Tibial nerve (tissue), 4 donors: ENCODE measurements around the gene SDK2. TPM values are rescaled to one million over a fixed set of nuclear protein-coding genes. Genes with fewer than 3 reads are reported as not detected.

Source experiments
- DNase-seq, 2 donors: peaks; one replicate each; pipeline ENCODE4 v3.0.0-alpha.2; 2019; ENCODE audit warnings: low spot score in 2 of 2
- H3K27ac ChIP-seq, 4 donors: fragments of 200-600 bp; sonication (generic) in 3 of 4; one replicate each; pipeline ENCODE4 v1.5.1; 2017 to 2019; ENCODE audit warnings: mild to moderate bottlenecking in 1 of 4
- H3K27me3 ChIP-seq, 2 donors: fragments of 200-600 bp; sonication (generic) in 1 of 2; one replicate each; pipeline versions ENCODE4 v1.5.1 to v1.6.0; 2017 to 2019
- H3K36me3 ChIP-seq, 3 donors: fragments of 200-600 bp; sonication (generic); one replicate each; pipeline ENCODE4 v1.5.1; 2018 to 2019
- H3K4me1 ChIP-seq, 4 donors: fragments of 200-600 bp; sonication (generic) in 3 of 4; one replicate each; pipeline ENCODE4 v1.5.1; 2017 to 2019
- H3K4me3 ChIP-seq, 4 donors: fragments of 200-600 bp; sonication (generic) in 3 of 4; one replicate each; pipeline ENCODE4 v1.5.1; 2017 to 2019; ENCODE audit warnings: mild to moderate bottlenecking in 1 of 4, moderate library complexity in 1 of 4
- H3K9me3 ChIP-seq, 4 donors: fragments of 200-600 bp; sonication (generic) in 3 of 4; one replicate each; pipeline ENCODE4 v1.5.1; 2017 to 2019
- CTCF ChIP-seq, 5 experiments: fragments of 200-600 bp in 3 of 5; fragments of 450-650 bp in 2 of 5; sonication (generic) in 3 of 5; IDR thresholded peaks; one replicate each; pipeline ENCODE4 v1.5.1; 2016 to 2019; ENCODE audit warnings: antibody characterized with exemption in 5 of 5, mild to moderate bottlenecking in 3 of 5, moderate library complexity in 2 of 5
- EP300 ChIP-seq, 2 donors: sonication (generic); formaldehyde crosslinking; IDR thresholded peaks; one replicate each; pipeline ENCODE4 v1.6.1; 2017; ENCODE audit warnings: antibody characterized with exemption in 2 of 2, mild to moderate bottlenecking in 1 of 2
- POLR2A ChIP-seq, 2 donors: fragments of 450-650 bp; IDR thresholded peaks; one replicate each; pipeline ENCODE4 v1.6.1; 2017; ENCODE audit warnings: antibody characterized with exemption in 2 of 2, mild to moderate bottlenecking in 2 of 2, moderate library complexity in 2 of 2
- WGBS, 2 donors: methylation state at CpG; one replicate each; pipeline ENCODE4 v1.1.5; 2018; 5-methylcytosine and 5-hydroxymethylcytosine counted together
- total RNA-seq, 4 donors: library from RNA; depleted of rRNA; stranded (reverse); fragments of >200 nt; gene quantifications; one replicate each; pipeline ENCODE4 v1.1.0, GENCODE V29; 2016

Gene SDK2
- total RNA-seq, 4 donors from 2014 or later = 3.1 to 6.3 (median 4.6) TPM

- 93 to 95% methylated on average over 17 to 20 of the region's 20 CpGs for WGBS, 2 donors
- no peak overlapping the region for H3K4me3 ChIP-seq
Observed at GRCh38 chr17:73378974-73379470, 265.2 kb downstream of the SDK2 start.

DNA sequence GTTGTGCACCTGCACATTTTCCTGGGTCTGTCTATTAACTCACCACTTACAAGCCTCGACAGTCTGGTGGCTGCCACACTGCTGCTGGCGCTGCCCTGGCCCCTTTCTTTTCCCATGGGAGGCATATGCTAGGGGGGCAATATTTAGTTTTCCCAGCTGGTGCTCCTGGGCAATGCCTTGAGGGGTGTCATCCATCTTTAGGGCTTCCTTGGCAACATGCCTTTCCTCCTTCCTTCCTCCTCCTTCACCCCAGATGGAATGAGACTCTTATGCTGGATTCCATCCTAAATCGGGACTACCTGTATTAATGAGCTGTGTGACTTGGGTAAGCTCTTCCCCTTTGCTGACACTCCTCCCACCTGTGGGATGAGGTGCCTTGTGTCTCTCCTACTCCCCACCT, 267.6 kb downstream of the SDK2 start:
- no peak overlapping the region for H3K27ac ChIP-seq
- WGBS, 2 donors = 92 to 95% methylated on average over 3 of the region's 3 CpGs
- no peaks in the 10 kb centered on the region for H3K4me1 ChIP-seq
- no peaks in the 10 kb centered on the region for H3K27me3 ChIP-seq
- peaks cover 0 to 14% (median 0%) of the 10 kb centered on the region in 3 donors for H3K36me3 ChIP-seq
- H3K4me3 ChIP-seq = no peak overlapping the region
- H3K9me3 ChIP-seq = no peaks in the 10 kb centered on the region
- no peak for DNase-seq
- TF ChIP-seq CTCF (IDR thresholded peaks at IDR 0.05) (no peak), EP300 (IDR thresholded peaks at IDR 0.05) (no peak), POLR2A (IDR thresholded peaks at IDR 0.05) (no peak)

More at GRCh38 chr17:73378974-73379470, 265.2 kb downstream of the SDK2 start:
- H3K27ac ChIP-seq = no peak overlapping the region
- DNase-seq = no peak
- H3K27me3 ChIP-seq = no peaks in the 10 kb centered on the region
- peaks cover 0 to 27% (median 0%) of the 10 kb centered on the region in 3 donors for H3K36me3 ChIP-seq
- no peaks in the 10 kb centered on the region for H3K4me1 ChIP-seq
- no peaks in the 10 kb centered on the region for H3K9me3 ChIP-seq
- no peak for TF ChIP-seq CTCF (IDR thresholded peaks at IDR 0.05)
- TF ChIP-seq POLR2A (IDR thresholded peaks at IDR 0.05) = no peak
- TF ChIP-seq EP300 (IDR thresholded peaks at IDR 0.05) = no peak

- peaks cover 0 to 14% (median 0%) of the 10 kb centered on the region in 3 donors for H3K36me3 ChIP-seq
- H3K4me3 ChIP-seq = no peak overlapping the region
- no peak for TF ChIP-seq EP300 (IDR thresholded peaks at IDR 0.05)
- TF ChIP-seq CTCF (IDR thresholded peaks at IDR 0.05) = no peak
- H3K4me1 ChIP-seq = no peaks in the 10 kb centered on the region
- no peaks in the 10 kb centered on the region for H3K9me3 ChIP-seq
- WGBS, 2 donors = 89 to 92% methylated on average over 11 of the region's 11 CpGs
- H3K27ac ChIP-seq = no peak overlapping the region
- no peak for DNase-seq
- no peaks in the 10 kb centered on the region for H3K27me3 ChIP-seq
Observed at GRCh38 chr17:73376152-73376551, 268.1 kb downstream of the SDK2 start.

DNA sequence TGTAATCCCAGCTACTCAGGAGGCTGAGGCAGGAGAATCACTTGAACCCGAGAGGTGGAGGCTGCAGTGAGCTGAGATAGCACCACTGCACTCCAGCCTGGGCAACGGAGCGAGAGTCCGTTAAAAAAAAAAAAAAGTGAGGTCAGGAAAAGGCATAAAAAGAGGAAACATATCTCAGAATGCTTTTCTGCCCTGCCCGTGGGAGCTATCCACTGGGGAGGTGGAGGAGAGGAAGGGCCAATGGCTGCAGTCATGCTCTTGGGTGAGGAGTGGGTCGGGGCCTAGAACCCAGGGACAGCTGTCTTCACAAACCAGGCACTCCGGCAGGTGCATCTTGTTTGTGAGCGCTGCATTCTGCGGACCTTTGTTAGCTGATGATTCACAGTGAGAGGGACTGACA, 272.4 kb downstream of the SDK2 start:
- Histone ChIP-seq H3K4me3 (no peak overlapping the region), H3K9me3 (no peaks in the 10 kb centered on the region), H3K36me3 (peaks cover 0 to 8% (median 0%) of the 10 kb centered on the region in 3 donors), H3K27ac (no peak overlapping the region), H3K27me3 (no peaks in the 10 kb centered on the region), H3K4me1 (peaks cover 0 to 5% (median 0%) of the 10 kb centered on the region in 4 donors)
- TF ChIP-seq EP300 (IDR thresholded peaks at IDR 0.05) = no peak
- TF ChIP-seq CTCF (IDR thresholded peaks at IDR 0.05) = no peak
- TF ChIP-seq POLR2A (IDR thresholded peaks at IDR 0.05) = no peak
- DNase-seq = no peak
- WGBS, 2 donors = 72 to 78% methylated on average over 9 of the region's 9 CpGs

DNA sequence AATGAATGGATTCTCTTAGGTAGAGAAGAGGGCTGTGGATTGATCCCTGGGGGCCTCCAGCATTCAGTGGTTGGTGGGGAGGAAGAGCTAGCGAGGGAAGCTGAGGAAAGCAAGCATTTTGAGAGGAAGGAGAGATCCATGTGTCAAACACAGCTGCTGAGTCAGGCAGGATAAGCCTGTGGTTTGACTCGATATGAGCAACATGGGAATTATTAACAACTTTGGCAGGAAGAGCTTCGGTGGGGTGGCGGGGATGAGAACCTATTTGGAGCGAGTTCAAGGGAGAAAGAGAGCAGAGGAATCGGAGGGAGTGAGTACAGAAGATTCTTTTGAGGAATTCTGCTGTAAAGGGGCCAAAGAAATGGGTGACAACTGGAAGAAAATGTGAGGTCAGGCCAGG, 273.0 kb downstream of the SDK2 start:
- TF ChIP-seq EP300 (IDR thresholded peaks at IDR 0.05) = no peak
- no peak for TF ChIP-seq CTCF (IDR thresholded peaks at IDR 0.05)
- TF ChIP-seq POLR2A (IDR thresholded peaks at IDR 0.05) = no peak
- Histone ChIP-seq H3K9me3 (no peaks in the 10 kb centered on the region), H3K27ac (no peak overlapping the region), H3K4me3 (no peak overlapping the region), H3K4me1 (peaks cover 0 to 11% (median 1%) of the 10 kb centered on the region in 4 donors), H3K36me3 (peaks cover 0 to 2% (median 0%) of the 10 kb centered on the region in 3 donors), H3K27me3 (no peaks in the 10 kb centered on the region)
- 36 to 48% methylated on average over 6 of the region's 6 CpGs for WGBS, 2 donors
- DNase-seq = no peak
